ENCODE measurements around the gene OR51B4.

DNA sequence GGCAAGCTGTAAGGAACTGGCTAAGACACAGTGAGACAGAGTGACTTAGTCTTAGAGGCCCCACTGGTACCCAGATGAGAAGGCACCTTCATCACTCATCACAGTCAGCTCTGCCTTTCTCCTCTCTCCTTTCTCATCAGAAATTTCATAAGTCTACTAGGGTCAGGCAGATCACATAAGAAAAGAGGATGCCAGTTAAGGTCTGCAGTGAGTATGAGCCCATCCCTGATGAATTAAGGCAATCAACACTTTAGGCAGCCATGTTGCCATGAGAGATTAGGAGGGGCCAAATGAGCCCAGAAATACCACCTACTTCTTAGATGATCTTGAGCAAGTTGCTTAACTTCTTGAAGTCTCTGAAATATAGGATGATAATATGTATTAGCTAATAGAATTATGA lies 20.1 kb downstream of the OR51B4 start:
- TF ChIP-seq, protein P1, sequence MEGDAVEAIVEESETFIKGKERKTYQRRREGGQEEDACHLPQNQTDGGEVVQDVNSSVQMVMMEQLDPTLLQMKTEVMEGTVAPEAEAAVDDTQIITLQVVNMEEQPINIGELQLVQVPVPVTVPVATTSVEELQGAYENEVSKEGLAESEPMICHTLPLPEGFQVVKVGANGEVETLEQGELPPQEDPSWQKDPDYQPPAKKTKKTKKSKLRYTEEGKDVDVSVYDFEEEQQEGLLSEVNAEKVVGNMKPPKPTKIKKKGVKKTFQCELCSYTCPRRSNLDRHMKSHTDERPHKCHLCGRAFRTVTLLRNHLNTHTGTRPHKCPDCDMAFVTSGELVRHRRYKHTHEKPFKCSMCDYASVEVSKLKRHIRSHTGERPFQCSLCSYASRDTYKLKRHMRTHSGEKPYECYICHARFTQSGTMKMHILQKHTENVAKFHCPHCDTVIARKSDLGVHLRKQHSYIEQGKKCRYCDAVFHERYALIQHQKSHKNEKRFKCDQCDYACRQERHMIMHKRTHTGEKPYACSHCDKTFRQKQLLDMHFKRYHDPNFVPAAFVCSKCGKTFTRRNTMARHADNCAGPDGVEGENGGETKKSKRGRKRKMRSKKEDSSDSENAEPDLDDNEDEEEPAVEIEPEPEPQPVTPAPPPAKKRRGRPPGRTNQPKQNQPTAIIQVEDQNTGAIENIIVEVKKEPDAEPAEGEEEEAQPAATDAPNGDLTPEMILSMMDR (IDR thresholded peaks at IDR 0.05): no peak
- no peak for TF ChIP-seq POLR2A (IDR thresholded peaks at IDR 0.05)
